Karpas-422 (cell line): ENCODE measurements around the gene PGC. TPM values are rescaled to one million over a fixed set of nuclear protein-coding genes. Genes with fewer than 3 reads are reported as not detected.

Source experiments
- DNase-seq: peaks from one replicate; pipeline ENCODE4 v3.0.0-alpha.2; 2015
- H2AFZ ChIP-seq: fragments of 200-600 bp; sonication (generic); 2 replicates; pipeline ENCODE4 v1.6.1; 2014; ENCODE audit warnings: antibody characterized with exemption, low read length, mixed read lengths
- H3K27ac ChIP-seq: fragments of 200-600 bp; sonication (generic); 2 replicates; pipeline ENCODE4 v1.5.1; 2014; ENCODE audit warnings: mild to moderate bottlenecking, low read length, moderate library complexity
- H3K27me3 ChIP-seq: fragments of 200-600 bp; sonication (generic); 2 replicates; pipeline ENCODE4 v1.6.1; 2014; ENCODE audit warnings: low read length, mixed read lengths
- H3K36me3 ChIP-seq: fragments of 200-600 bp; sonication (generic); 2 replicates; pipeline ENCODE4 v1.6.1; 2014; ENCODE audit warnings: low read length, mixed read lengths; ENCODE audit not compliant: insufficient read depth
- H3K4me1 ChIP-seq: fragments of 200-600 bp; sonication (generic); 2 replicates; pipeline ENCODE4 v1.6.1; 2014; ENCODE audit warnings: mild to moderate bottlenecking, low read length, mixed read lengths
- H3K4me2 ChIP-seq: fragments of 200-600 bp; sonication (generic); 2 replicates; pipeline ENCODE4 v1.6.1; 2014; ENCODE audit warnings: low read length, low read depth, mild to moderate bottlenecking; ENCODE audit not compliant: poor library complexity, severe bottlenecking
- H3K4me3 ChIP-seq: fragments of 200-600 bp; sonication (generic); 2 replicates; pipeline ENCODE4 v1.5.1; 2014; ENCODE audit warnings: mild to moderate bottlenecking, antibody characterized with exemption, low read length, mixed read lengths
- H3K79me2 ChIP-seq: fragments of 200-600 bp; sonication (generic); 2 replicates; pipeline ENCODE4 v1.6.1; 2014; ENCODE audit warnings: mild to moderate bottlenecking, low read length, mixed read lengths
- H3K9ac ChIP-seq: fragments of 200-600 bp; sonication (generic); 2 replicates; pipeline ENCODE4 v1.6.0; 2014; ENCODE audit warnings: low read length
- H3K9me2 ChIP-seq: fragments of 200-600 bp; sonication (generic), shearing (Covaris generic); replicated peaks from 2 replicates; pipeline ENCODE4 v1.6.0; 2014; ENCODE audit warnings: mild to moderate bottlenecking, low read length, moderate library complexity; ENCODE audit not compliant: insufficient read depth
- H3K9me3 ChIP-seq: fragments of 300-700, 200-600 bp; sonication (generic); 2 replicates; pipeline ENCODE4 v1.6.1; 2014; ENCODE audit warnings: low read length, mixed read lengths
- H4K20me1 ChIP-seq: fragments of 200-600 bp; sonication (generic); 2 replicates; pipeline ENCODE4 v1.6.1; 2014; ENCODE audit warnings: mild to moderate bottlenecking, antibody characterized with exemption, low read length, low read depth; ENCODE audit not compliant: insufficient read depth
- total RNA-seq: library from RNA; depleted of rRNA; stranded (reverse); fragments of >200 nt; shearing (Covaris generic); gene quantifications from 2 replicates; pipeline ENCODE4 v1.2.3, GENCODE V29; 2014; ENCODE audit warnings: low replicate concordance

Gene PGC
- total RNA-seq, 1 experiment from 2014 or later: not detected

GRCh38 chr6:41694815-41695526, 52.2 kb downstream of the PGC start:
- Histone ChIP-seq H3K79me2 (peaks cover 53% of the 10 kb centered on the region), H3K4me3 (no peak overlapping the region), H3K36me3 (peaks cover 27% of the 10 kb centered on the region; the same call in 1 of the 2 replicates), H3K4me1 (peaks cover 26% of the 10 kb centered on the region), H3K9me3 (no peaks in the 10 kb centered on the region), H4K20me1 (peaks cover 59% of the 10 kb centered on the region; the same call in 1 of the 2 replicates), H3K4me2 (no peak overlapping the region), H3K27ac (peak overlapping the region; percentile 36; the same call in 1 of the 2 replicates), H2AFZ (no peak overlapping the region), H3K9me2 (no peaks in the 10 kb centered on the region), H3K9ac (no peak overlapping the region), H3K27me3 (no peaks in the 10 kb centered on the region)
- no peak for DNase-seq

GRCh38 chr6:41693281-41694240, 53.6 kb downstream of the PGC start:
- peaks cover 39% of the 10 kb centered on the region for H3K79me2 ChIP-seq
- H2AFZ ChIP-seq: no peak overlapping the region
- H3K9ac ChIP-seq: no peak overlapping the region
- no peak overlapping the region for H3K27ac ChIP-seq
- no peaks in the 10 kb centered on the region for H3K9me3 ChIP-seq
- H3K36me3 ChIP-seq: peaks cover 13% of the 10 kb centered on the region; the same call in 1 of the 2 replicates
- no peak overlapping the region for H3K4me2 ChIP-seq
- peaks cover 13% of the 10 kb centered on the region for H3K4me1 ChIP-seq
- H4K20me1 ChIP-seq: peaks cover 55% of the 10 kb centered on the region; the same call in 1 of the 2 replicates
- H3K27me3 ChIP-seq: no peaks in the 10 kb centered on the region
- H3K4me3 ChIP-seq: no peak overlapping the region
- H3K9me2 ChIP-seq: no peaks in the 10 kb centered on the region
- DNase-seq: no peak

- no peaks in the 10 kb centered on the region for H3K9me3 ChIP-seq
- H3K4me3 ChIP-seq: no peak overlapping the region
- H3K4me2 ChIP-seq: no peak overlapping the region
- H3K36me3 ChIP-seq: 0 out of 2 replicates have a peak, but pooled peaks cover 10% of the 10 kb centered on the region
- no peaks in the 10 kb centered on the region for H3K9me2 ChIP-seq
- H4K20me1 ChIP-seq: peaks cover 46% of the 10 kb centered on the region; the same call in 1 of the 2 replicates
- no peak overlapping the region for H3K27ac ChIP-seq
- no peaks in the 10 kb centered on the region for H3K27me3 ChIP-seq
- H3K9ac ChIP-seq: no peak overlapping the region
- H3K79me2 ChIP-seq: peaks cover 30% of the 10 kb centered on the region
- no peak overlapping the region for H2AFZ ChIP-seq
- H3K4me1 ChIP-seq: peaks cover 5% of the 10 kb centered on the region
- DNase-seq: no peak
Observed at GRCh38 chr6:41692730-41693129, 54.5 kb downstream of the PGC start.

- no peak overlapping the region for H3K4me2 ChIP-seq
- DNase-seq: no peak
- no peak overlapping the region for H3K4me3 ChIP-seq
- peaks cover 12% of the 10 kb centered on the region; the same call in 1 of the 2 replicates for H3K36me3 ChIP-seq
- no peaks in the 10 kb centered on the region; the same call in none of the 2 replicates for H3K4me1 ChIP-seq
- H3K9me3 ChIP-seq: no peaks in the 10 kb centered on the region
- no peak overlapping the region for H3K9ac ChIP-seq
- H3K9me2 ChIP-seq: no peaks in the 10 kb centered on the region
- H2AFZ ChIP-seq: no peak overlapping the region
- no peak overlapping the region for H3K27ac ChIP-seq
- peaks cover 46% of the 10 kb centered on the region; the same call in 1 of the 2 replicates for H4K20me1 ChIP-seq
- peaks cover 26% of the 10 kb centered on the region for H3K79me2 ChIP-seq
- no peaks in the 10 kb centered on the region for H3K27me3 ChIP-seq
Observed at GRCh38 chr6:41692080-41692675, 55.0 kb downstream of the PGC start.

- H3K9me2 ChIP-seq: no peaks in the 10 kb centered on the region
- no peak for DNase-seq
- no peak overlapping the region for H3K9ac ChIP-seq
- H3K4me1 ChIP-seq: no peaks in the 10 kb centered on the region; the same call in 1 of the 2 replicates
- peaks cover 22% of the 10 kb centered on the region for H3K79me2 ChIP-seq
- no peak overlapping the region for H3K4me2 ChIP-seq
- H3K27ac ChIP-seq: no peak overlapping the region
- H4K20me1 ChIP-seq: peaks cover 47% of the 10 kb centered on the region; the same call in 1 of the 2 replicates
- peaks cover 18% of the 10 kb centered on the region; the same call in 1 of the 2 replicates for H3K36me3 ChIP-seq
- H3K4me3 ChIP-seq: no peak overlapping the region
- no peaks in the 10 kb centered on the region for H3K27me3 ChIP-seq
- no peaks in the 10 kb centered on the region for H3K9me3 ChIP-seq
- no peak overlapping the region for H2AFZ ChIP-seq
Observed at GRCh38 chr6:41691426-41692079, 55.6 kb downstream of the PGC start.

- Histone ChIP-seq H3K79me2 (peaks cover 17% of the 10 kb centered on the region), H4K20me1 (peaks cover 47% of the 10 kb centered on the region; the same call in 1 of the 2 replicates), H3K27me3 (no peaks in the 10 kb centered on the region), H3K4me2 (no peak overlapping the region), H3K27ac (no peak overlapping the region), H3K4me1 (no peaks in the 10 kb centered on the region; the same call in 1 of the 2 replicates), H3K36me3 (peaks cover 22% of the 10 kb centered on the region; the same call in 1 of the 2 replicates), H3K9me3 (no peaks in the 10 kb centered on the region), H2AFZ (no peak overlapping the region), H3K9me2 (no peaks in the 10 kb centered on the region), H3K9ac (no peak overlapping the region), H3K4me3 (no peak overlapping the region)
- DNase-seq: no peak
Observed at GRCh38 chr6:41690541-41691330, 56.5 kb downstream of the PGC start.
